AG04450 (cell line): Measurements from ENCODE around the gene C9orf43. TPM values are rescaled to one million over a fixed set of nuclear protein-coding genes. Genes with fewer than 3 reads are reported as not detected.

Source experiments
- CTCF ChIA-PET: fragments of 300-600, 350-600 bp; formaldehyde crosslinking; extraction: SDS; loops from one replicate; lab custom pipeline; 2022; ENCODE audit warnings: antibody characterized with exemption, inconsistent platforms; lab: Charles Lee
- POLR2A ChIA-PET: fragments of 350-600 bp; formaldehyde crosslinking; extraction: SDS; loops from one replicate; lab custom pipeline; 2021; ENCODE audit warnings: antibody characterized with exemption, inconsistent platforms; lab: Yijun Ruan, JAX
- DNase-seq: peaks from one replicate; pipeline ENCODE4 v3.0.0-alpha.2; 2011; ENCODE audit warnings: low read depth, low spot score
- H3K27ac ChIP-seq: one replicate; pipeline ENCODE4 v1.5.1; 2012; ENCODE audit warnings: low read depth, low read length, control low read depth
- H3K27me3 ChIP-seq: one replicate; pipeline ENCODE4 v1.6.0; 2012; ENCODE audit warnings: low read length; ENCODE audit not compliant: control insufficient read depth, insufficient read depth
- H3K4me3 ChIP-seq: 2 replicates; pipeline ENCODE4 v1.5.1; 2011; ENCODE audit warnings: mild to moderate bottlenecking, low read depth, low read length, control low read depth
- H3K9me3 ChIP-seq: 2 replicates; pipeline ENCODE4 v1.5.1; 2012; ENCODE audit warnings: low read length; ENCODE audit not compliant: control insufficient read depth, insufficient read depth
- polyA plus RNA-seq: library from polyadenylated mRNA; depleted of rRNA; stranded (reverse); fragments of >200 nt; gene quantifications from 2 replicates; pipeline ENCODE4 v1.2.3, GENCODE V29; 2011
- TF ChIP-seq, protein P1 (sequence below): IDR thresholded peaks from 2 replicates; pipeline ENCODE4 v1.5.1; 2011; ENCODE audit warnings: low read depth, low read length, control low read depth, inconsistent platforms

Gene C9orf43
- polyA plus RNA-seq, 1 experiment = 0.50 TPM

- Histone ChIP-seq H3K9me3 (no peaks in the 10 kb centered on the region; the same call in 1 of the 2 replicates), H3K4me3 (no peak overlapping the region), H3K27me3 (peaks cover 3% of the 10 kb centered on the region), H3K27ac (no peak overlapping the region)
- POLR2A ChIA-PET = no interaction called here
- TF ChIP-seq, protein P1, sequence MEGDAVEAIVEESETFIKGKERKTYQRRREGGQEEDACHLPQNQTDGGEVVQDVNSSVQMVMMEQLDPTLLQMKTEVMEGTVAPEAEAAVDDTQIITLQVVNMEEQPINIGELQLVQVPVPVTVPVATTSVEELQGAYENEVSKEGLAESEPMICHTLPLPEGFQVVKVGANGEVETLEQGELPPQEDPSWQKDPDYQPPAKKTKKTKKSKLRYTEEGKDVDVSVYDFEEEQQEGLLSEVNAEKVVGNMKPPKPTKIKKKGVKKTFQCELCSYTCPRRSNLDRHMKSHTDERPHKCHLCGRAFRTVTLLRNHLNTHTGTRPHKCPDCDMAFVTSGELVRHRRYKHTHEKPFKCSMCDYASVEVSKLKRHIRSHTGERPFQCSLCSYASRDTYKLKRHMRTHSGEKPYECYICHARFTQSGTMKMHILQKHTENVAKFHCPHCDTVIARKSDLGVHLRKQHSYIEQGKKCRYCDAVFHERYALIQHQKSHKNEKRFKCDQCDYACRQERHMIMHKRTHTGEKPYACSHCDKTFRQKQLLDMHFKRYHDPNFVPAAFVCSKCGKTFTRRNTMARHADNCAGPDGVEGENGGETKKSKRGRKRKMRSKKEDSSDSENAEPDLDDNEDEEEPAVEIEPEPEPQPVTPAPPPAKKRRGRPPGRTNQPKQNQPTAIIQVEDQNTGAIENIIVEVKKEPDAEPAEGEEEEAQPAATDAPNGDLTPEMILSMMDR = no peak
- CTCF ChIA-PET = no interaction called here
- DNase-seq = no peak
Measured at GRCh38 chr9:113467183-113467582, 56.6 kb downstream of the C9orf43 start.

DNA sequence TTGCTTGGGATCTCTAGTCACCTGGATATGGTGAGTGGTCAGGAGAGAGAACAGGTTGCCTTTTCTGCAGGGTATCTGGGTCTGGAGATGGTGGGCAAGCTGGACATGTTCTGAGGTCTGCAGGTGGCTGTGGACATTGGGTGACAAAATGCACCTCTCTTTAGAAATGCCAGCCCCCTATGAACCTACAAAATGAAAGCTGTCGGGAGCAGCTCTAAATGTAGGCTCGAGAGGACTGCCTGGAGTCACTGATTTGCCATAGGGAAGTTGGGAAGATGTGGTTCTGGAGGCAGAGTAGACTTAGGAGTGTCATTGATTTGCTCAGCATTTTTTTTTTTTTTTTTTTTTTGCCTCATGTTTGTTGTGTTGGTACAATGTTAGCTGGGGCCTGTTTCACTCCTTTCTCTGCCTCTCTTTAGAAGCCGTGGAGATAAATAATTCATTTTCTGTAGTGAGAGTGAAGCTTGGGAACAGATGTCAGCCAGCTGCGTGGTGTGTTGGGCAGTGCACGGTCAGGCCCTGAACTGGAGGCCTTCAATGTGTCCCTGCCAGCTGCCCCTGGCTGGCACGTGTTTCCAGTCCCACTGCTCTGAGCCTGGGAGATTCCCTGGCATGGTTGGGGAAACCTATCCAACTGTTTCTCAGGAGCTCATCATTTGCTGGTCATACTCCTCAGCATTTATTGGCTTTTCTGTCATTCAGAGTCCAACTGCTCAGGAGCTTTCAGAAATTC is 58.3 kb downstream of the C9orf43 start:
- H3K27me3 ChIP-seq = peaks cover under 1% of the 10 kb centered on the region
- no peak overlapping the region for H3K27ac ChIP-seq
- no peak for DNase-seq
- ChIA-PET POLR2A (interaction anchor here (0.7 kb wide), 1 partner anchor 14 kb away, joined by 10 read pairs; no protein-coding TSS in a partner anchor), CTCF (interaction anchor here (0.6 to 0.7 kb wide), 3 partner anchors 14 to 138 kb away, joined by 3 to 8 read pairs (median 5); no protein-coding TSS in a partner anchor)
- TF ChIP-seq, protein P1 = no peak
- H3K4me3 ChIP-seq = no peak overlapping the region
- H3K9me3 ChIP-seq = no peaks in the 10 kb centered on the region; the same call in 1 of the 2 replicates

- H3K9me3 ChIP-seq = no peaks in the 10 kb centered on the region
- TF ChIP-seq, protein P1 = no peak
- ChIA-PET POLR2A (interaction anchor here (1.1 kb wide), 1 partner anchor 16 kb away, joined by 3 read pairs; no protein-coding TSS in a partner anchor), CTCF (interaction anchor here (0.8 kb wide), 1 partner anchor 25 kb away, joined by 3 read pairs; no protein-coding TSS in a partner anchor)
- no peak overlapping the region for H3K4me3 ChIP-seq
- DNase-seq = no peak
- no peaks in the 10 kb centered on the region for H3K27me3 ChIP-seq
- no peak overlapping the region for H3K27ac ChIP-seq
Measured at GRCh38 chr9:113471143-113471542, 60.6 kb downstream of the C9orf43 start.

DNA sequence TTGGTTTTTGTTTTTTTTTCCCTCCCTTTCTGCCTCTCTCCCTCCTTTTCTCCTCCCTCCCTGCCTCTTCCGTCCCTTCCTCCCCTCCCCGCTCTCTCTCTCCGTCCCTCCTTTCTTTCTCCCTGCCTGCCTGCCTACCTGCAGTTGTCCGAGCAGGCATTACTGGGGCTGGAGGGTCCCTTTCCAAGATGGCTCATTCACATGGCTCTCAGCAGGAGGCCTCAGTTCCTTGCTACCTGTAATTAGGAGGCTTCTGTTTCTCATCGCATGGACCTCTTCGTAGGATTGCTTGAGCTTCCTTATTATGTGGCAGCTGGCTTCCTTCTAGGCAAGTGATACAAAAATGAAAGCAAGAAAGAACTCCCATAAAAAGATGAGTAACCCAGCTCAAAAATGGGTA is 61.0 kb downstream of the C9orf43 start:
- Histone ChIP-seq H3K4me3 (no peak overlapping the region), H3K9me3 (no peaks in the 10 kb centered on the region), H3K27ac (no peak overlapping the region), H3K27me3 (no peaks in the 10 kb centered on the region)
- ChIA-PET CTCF (interaction anchor here (0.8 kb wide), 1 partner anchor 26 kb away, joined by 3 read pairs; no protein-coding TSS in a partner anchor), POLR2A (interaction anchor here (1.1 kb wide), 1 partner anchor 16 kb away, joined by 3 read pairs; no protein-coding TSS in a partner anchor)
- no peak for DNase-seq
- TF ChIP-seq, protein P1 = no peak

DNA sequence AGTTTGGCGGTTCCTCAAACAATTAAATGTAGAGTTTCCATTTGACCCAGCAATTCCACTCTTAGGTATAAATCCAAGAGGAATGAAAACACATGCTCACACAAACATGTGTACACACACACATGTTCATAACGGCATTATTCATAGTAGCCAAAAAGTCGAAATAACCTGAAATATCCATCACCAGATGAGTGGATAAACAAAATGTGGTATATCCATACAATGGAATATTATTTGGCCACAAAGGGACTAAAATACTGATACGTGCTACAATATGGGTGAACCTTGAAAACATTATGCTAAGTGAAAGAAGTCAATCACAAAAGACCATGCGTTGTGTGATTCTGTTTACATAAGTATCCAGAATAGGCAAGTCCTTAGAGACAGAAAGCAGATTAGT is 61.7 kb downstream of the C9orf43 start:
- Histone ChIP-seq H3K27ac (no peak overlapping the region), H3K27me3 (no peaks in the 10 kb centered on the region), H3K9me3 (no peaks in the 10 kb centered on the region), H3K4me3 (no peak overlapping the region)
- CTCF ChIA-PET = no interaction called here
- no peak for DNase-seq
- POLR2A ChIA-PET = no interaction called here
- TF ChIP-seq, protein P1 = no peak
